Caco-2 (cell line): ENCODE results near the gene BTBD7. TPM values are rescaled to one million over a fixed set of nuclear protein-coding genes. Genes with fewer than 3 reads are reported as not detected.
"Not testable (repeated sequence)": the region's sequence is repeated elsewhere in the genome, so short reads cannot be mapped to it uniquely, and the experiment has no call there.

Experiments used
- BruUV-seq: library from RNA; stranded (reverse); fragments of 400-500 nt; replicated peaks from 2 replicates; lab custom pipeline; 2021; lab: Mats Ljungman, UMichigan
- CTCF ChIA-PET: fragments of 300-600 bp; sonication (Branson Sonifier 250); formaldehyde crosslinking; loops from one replicate; lab custom pipeline; 2022; ENCODE audit warnings: antibody characterized with exemption; lab: Charles Lee
- POLR2A ChIA-PET: fragments of 300-600 bp; sonication (Branson Sonifier 250); formaldehyde crosslinking; loops from one replicate; lab custom pipeline; 2022; ENCODE audit warnings: antibody characterized with exemption; lab: Charles Lee
- DNase-seq, 2 experiments: peaks; one replicate each; pipeline versions ENCODE4 v3.0.0 to v3.0.0-alpha.2; 2020 to 2022
- H3K27me3 ChIP-seq: replicated peaks from 2 replicates; pipeline ENCODE4 v1.6.0; 2011; ENCODE audit warnings: low read length; ENCODE audit not compliant: control insufficient read depth, insufficient read depth
- H3K36me3 ChIP-seq: 2 replicates; pipeline ENCODE4 v1.5.1; 2011; ENCODE audit warnings: low read length; ENCODE audit not compliant: control insufficient read depth, insufficient read depth
- H3K4me1 ChIP-seq: fragments of 250-450 bp; sonication (Bioruptor Pico); 2 replicates; pipeline ENCODE4 v1.5.1; 2020; ENCODE audit warnings: mild to moderate bottlenecking
- H3K4me3 ChIP-seq: 2 replicates; pipeline ENCODE4 v1.5.1; 2011; ENCODE audit warnings: low read depth, mild to moderate bottlenecking, control low read depth, low read length
- H3K9me3 ChIP-seq: fragments of 250-450 bp; sonication (Bioruptor Pico); 2 replicates; pipeline ENCODE4 v1.5.1; 2020; ENCODE audit warnings: mild to moderate bottlenecking, moderate library complexity
- H3K27ac Mint-ChIP-seq: one replicate; pipeline ENCODE4 v1.8.0; 2022; ENCODE audit warnings: mixed read lengths; ENCODE audit not compliant: unreplicated experiment
- H3K27me3 Mint-ChIP-seq: one replicate; pipeline ENCODE4 v1.8.0; 2022; ENCODE audit warnings: mixed read lengths; ENCODE audit not compliant: insufficient read depth, unreplicated experiment
- H3K36me3 Mint-ChIP-seq: one replicate; pipeline ENCODE4 v1.8.0; 2022; ENCODE audit warnings: mild to moderate bottlenecking, mixed read lengths; ENCODE audit not compliant: insufficient read depth, unreplicated experiment
- H3K4me1 Mint-ChIP-seq: one replicate; pipeline ENCODE4 v1.8.0; 2022; ENCODE audit warnings: low read depth, mixed read lengths; ENCODE audit not compliant: unreplicated experiment
- H3K4me3 Mint-ChIP-seq: one replicate; pipeline ENCODE4 v1.8.0; 2022; ENCODE audit warnings: mild to moderate bottlenecking, moderate library complexity, mixed read lengths; ENCODE audit not compliant: unreplicated experiment
- H3K9me3 Mint-ChIP-seq: one replicate; pipeline ENCODE4 v1.8.0; 2022; ENCODE audit warnings: mixed read lengths; ENCODE audit not compliant: unreplicated experiment
- intact Hi-C: fragments of 100-400 bp; cut with micrococcal nuclease; formaldehyde crosslinking; loops from one replicate; pipeline ENCODE4 v1.10.0; 2022; ENCODE audit not compliant: unreplicated experiment
- total RNA-seq: library from RNA; stranded (reverse); gene quantifications from 2 replicates; pipeline ENCODE4 v1.2.3, GENCODE V29; 2022
- TF ChIP-seq, protein P1 (sequence below), 2 experiments: fragments of 200-600 bp in 1 of 2; IDR thresholded peaks; 1 replicate in 1 of 2; 2 replicates in 1 of 2; pipeline versions ENCODE4 v1.5.1 to v1.8.0; 2011 to 2022; ENCODE audit warnings: antibody characterized with exemption in 1 of 2, control low read depth in 1 of 2, inconsistent platforms in 1 of 2, low read depth in 1 of 2, low read length in 1 of 2, mild to moderate bottlenecking in 1 of 2, moderate library complexity in 1 of 2; ENCODE audit not compliant: insufficient read depth in 1 of 2, severe bottlenecking in 1 of 2, unreplicated experiment in 1 of 2

The BTBD7 gene
- total RNA-seq, 1 experiment from 2014 or later: 32.2 TPM

- ChIA-PET POLR2A (no interaction called here), CTCF (interaction anchor here (0.6 kb wide), 1 partner anchor 90 kb away, joined by 4 read pairs; no protein-coding TSS in a partner anchor)
- H3K27ac Mint-ChIP-seq: no peak overlapping the region
- TF ChIP-seq, protein P1, sequence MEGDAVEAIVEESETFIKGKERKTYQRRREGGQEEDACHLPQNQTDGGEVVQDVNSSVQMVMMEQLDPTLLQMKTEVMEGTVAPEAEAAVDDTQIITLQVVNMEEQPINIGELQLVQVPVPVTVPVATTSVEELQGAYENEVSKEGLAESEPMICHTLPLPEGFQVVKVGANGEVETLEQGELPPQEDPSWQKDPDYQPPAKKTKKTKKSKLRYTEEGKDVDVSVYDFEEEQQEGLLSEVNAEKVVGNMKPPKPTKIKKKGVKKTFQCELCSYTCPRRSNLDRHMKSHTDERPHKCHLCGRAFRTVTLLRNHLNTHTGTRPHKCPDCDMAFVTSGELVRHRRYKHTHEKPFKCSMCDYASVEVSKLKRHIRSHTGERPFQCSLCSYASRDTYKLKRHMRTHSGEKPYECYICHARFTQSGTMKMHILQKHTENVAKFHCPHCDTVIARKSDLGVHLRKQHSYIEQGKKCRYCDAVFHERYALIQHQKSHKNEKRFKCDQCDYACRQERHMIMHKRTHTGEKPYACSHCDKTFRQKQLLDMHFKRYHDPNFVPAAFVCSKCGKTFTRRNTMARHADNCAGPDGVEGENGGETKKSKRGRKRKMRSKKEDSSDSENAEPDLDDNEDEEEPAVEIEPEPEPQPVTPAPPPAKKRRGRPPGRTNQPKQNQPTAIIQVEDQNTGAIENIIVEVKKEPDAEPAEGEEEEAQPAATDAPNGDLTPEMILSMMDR (IDR thresholded peaks at IDR 0.05; ENCODE audit: insufficient read depth in 1 of 2, low read depth in 1 of 2, low read length in 1 of 2, severe bottlenecking in 1 of 2, unreplicated experiment in 1 of 2): no peak
- no peaks in the 10 kb centered on the region for H3K9me3 ChIP-seq
- no peak for DNase-seq
- H3K4me1 ChIP-seq: no peaks in the 10 kb centered on the region
- no peaks in the 10 kb centered on the region for H3K27me3 ChIP-seq
- H3K36me3 ChIP-seq: no peaks in the 10 kb centered on the region
- no peak overlapping the region for H3K4me3 Mint-ChIP-seq
- no peaks in the 10 kb centered on the region for H3K9me3 Mint-ChIP-seq
- no peaks in the 10 kb centered on the region for H3K27me3 Mint-ChIP-seq
- no peak overlapping the region for H3K4me3 ChIP-seq
- no TSS peak for BruUV-seq
- intact Hi-C loops: loop anchor here (1.0 kb wide), 2 partner anchors 309 to 385 kb away; no protein-coding TSS in a partner anchor
- peaks cover 7% of the 10 kb centered on the region for H3K36me3 Mint-ChIP-seq
- H3K4me1 Mint-ChIP-seq: no peaks in the 10 kb centered on the region
Measured at GRCh38 chr14:93234798-93235197, 98.0 kb downstream of the BTBD7 start.

DNA sequence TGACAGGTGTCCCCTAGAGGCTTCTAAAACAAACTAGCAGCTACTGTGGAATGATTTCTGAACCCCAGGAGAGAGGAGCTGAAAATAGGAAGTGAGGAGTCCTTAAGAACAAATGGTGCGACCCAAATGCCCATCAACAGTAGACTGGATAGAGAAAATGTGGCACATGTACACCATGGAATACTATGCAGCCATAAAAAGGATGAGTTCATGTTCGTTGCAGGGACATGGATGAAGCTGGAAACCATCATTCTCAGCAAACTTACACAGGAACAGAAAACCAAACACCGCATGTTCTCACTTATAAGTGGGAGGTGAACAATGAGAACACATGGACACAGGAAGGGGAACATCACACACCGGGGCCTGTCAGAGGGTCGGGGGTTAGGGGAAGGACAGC is 99.8 kb downstream of the BTBD7 start:
- H3K27ac Mint-ChIP-seq, H3K9me3 Mint-ChIP-seq, H3K4me3 Mint-ChIP-seq, H3K27me3 ChIP-seq, BruUV-seq, H3K27me3 Mint-ChIP-seq, H3K4me1 ChIP-seq, H3K4me3 ChIP-seq, H3K36me3 Mint-ChIP-seq, H3K36me3 ChIP-seq, H3K4me1 Mint-ChIP-seq, intact Hi-C loops, DNase-seq, H3K9me3 ChIP-seq, POLR2A ChIA-PET: not testable (repeated sequence)
- CTCF ChIA-PET: interaction anchor here (0.6 kb wide), 1 partner anchor 1067 kb away, joined by 4 read pairs; no protein-coding TSS in a partner anchor

DNA sequence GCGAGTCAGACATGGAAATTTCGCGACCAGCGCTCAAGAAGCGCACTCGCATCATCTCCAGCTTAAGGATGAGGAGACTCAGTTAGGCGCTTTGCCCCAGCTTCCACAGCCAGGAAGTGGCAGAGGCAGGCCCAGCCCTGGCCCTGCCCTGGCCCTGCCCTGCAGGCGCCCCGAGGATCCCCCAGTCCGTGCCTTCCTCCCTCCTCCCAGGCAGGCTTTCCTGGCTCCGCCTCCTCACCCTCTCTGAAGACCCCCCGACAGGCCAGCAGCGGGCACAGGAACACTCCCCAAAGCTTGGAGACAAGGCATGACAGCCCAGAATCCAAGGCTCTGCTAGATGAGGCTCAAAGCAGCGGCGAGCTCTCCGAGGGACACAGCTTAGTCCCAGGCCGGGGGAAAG is 100.7 kb downstream of the BTBD7 start:
- DNase-seq: no peak
- ChIA-PET POLR2A (no interaction called here), CTCF (no interaction called here)
- H3K4me1 ChIP-seq: no peaks in the 10 kb centered on the region
- no peaks in the 10 kb centered on the region for H3K36me3 ChIP-seq
- Mint-ChIP-seq H3K4me3 (no peak overlapping the region), H3K9me3 (no peaks in the 10 kb centered on the region), H3K36me3 (peaks cover 7% of the 10 kb centered on the region), H3K27me3 (no peaks in the 10 kb centered on the region), H3K27ac (no peak overlapping the region), H3K4me1 (no peaks in the 10 kb centered on the region)
- H3K9me3 ChIP-seq: no peaks in the 10 kb centered on the region
- no peaks in the 10 kb centered on the region for H3K27me3 ChIP-seq
- intact Hi-C loops: no loop called here
- no TSS peak for BruUV-seq
- TF ChIP-seq, protein P1 (IDR thresholded peaks at IDR 0.05; ENCODE audit: insufficient read depth in 1 of 2, low read depth in 1 of 2, low read length in 1 of 2, severe bottlenecking in 1 of 2, unreplicated experiment in 1 of 2): no peak
- H3K4me3 ChIP-seq: no peak overlapping the region
